DOHH2 (cell line): ENCODE results near the gene KIF2C.
A peak's percentile ranks its signal among the peaks of the same experiment; 100 is the strongest.
"Not testable (repeated sequence)": the region's sequence is repeated elsewhere in the genome, so short reads cannot be mapped to it uniquely, and the experiment has no call there.

Experiments used
- H3F3A ChIP-seq: fragments of 200-600 bp; sonication (generic), shearing (Covaris generic); 2 replicates; pipeline ENCODE4 v1.6.0; 2016; ENCODE audit warnings: antibody characterized with exemption, mild to moderate bottlenecking; ENCODE audit not compliant: control insufficient read depth, insufficient read depth
- H3K27ac ChIP-seq: fragments of 200-600 bp; sonication (generic); 2 replicates; pipeline ENCODE4 v1.5.1; 2014; ENCODE audit warnings: low read depth, mild to moderate bottlenecking, low read length, moderate library complexity
- H3K27me3 ChIP-seq: fragments of 200-600 bp; sonication (generic); 2 replicates; pipeline ENCODE4 v1.6.1; 2014; ENCODE audit warnings: mild to moderate bottlenecking, low read length, mixed read lengths; ENCODE audit not compliant: control insufficient read depth
- H3K36me3 ChIP-seq: fragments of 200-600 bp; sonication (generic); 2 replicates; pipeline ENCODE4 v1.6.1; 2014; ENCODE audit warnings: mild to moderate bottlenecking, low read length, moderate library complexity, mixed read lengths; ENCODE audit not compliant: control insufficient read depth
- H3K4me1 ChIP-seq: fragments of 200-600 bp; sonication (generic); 2 replicates; pipeline ENCODE4 v1.6.1; 2014; ENCODE audit warnings: mild to moderate bottlenecking, low read length, mixed read lengths; ENCODE audit not compliant: control insufficient read depth
- H3K4me2 ChIP-seq: fragments of 200-600 bp; sonication (generic); 2 replicates; pipeline ENCODE4 v1.6.0; 2014; ENCODE audit warnings: mild to moderate bottlenecking, low read length, moderate library complexity
- H3K4me3 ChIP-seq: fragments of 200-600 bp; sonication (generic); 2 replicates; pipeline ENCODE4 v1.5.1; 2014; ENCODE audit warnings: mild to moderate bottlenecking, low read length, mixed read lengths
- H3K79me2 ChIP-seq: fragments of 200-600 bp; sonication (generic); 2 replicates; pipeline ENCODE4 v1.6.1; 2014; ENCODE audit warnings: mild to moderate bottlenecking, low read length, mixed read lengths; ENCODE audit not compliant: control insufficient read depth
- H3K9me2 ChIP-seq: fragments of 200-600 bp; sonication (generic); replicated peaks from 2 replicates; pipeline ENCODE4 v1.6.1; 2014; ENCODE audit warnings: mild to moderate bottlenecking, low read length, mixed read lengths; ENCODE audit not compliant: control insufficient read depth
- H3K9me3 ChIP-seq: fragments of 200-600 bp; sonication (generic); 2 replicates; pipeline ENCODE4 v1.6.1; 2014; ENCODE audit warnings: antibody characterized with exemption, low read length, mixed read lengths; ENCODE audit not compliant: control insufficient read depth, insufficient read depth
- H4K20me1 ChIP-seq: fragments of 200-600 bp; sonication (generic); 2 replicates; pipeline ENCODE4 v1.6.0; 2014; ENCODE audit warnings: low read depth, mild to moderate bottlenecking, antibody characterized with exemption, low read length, moderate library complexity; ENCODE audit not compliant: control insufficient read depth, insufficient read depth
- EZH2phosphoT487 ChIP-seq: fragments of 200-600 bp; sonication (generic); IDR thresholded peaks from 2 replicates; pipeline ENCODE4 v1.6.1; 2017; ENCODE audit warnings: borderline replicate concordance, mild to moderate bottlenecking, antibody characterized with exemption, low read length, moderate library complexity, mixed read lengths
- TF ChIP-seq, protein P1 (sequence below): fragments of 200-600 bp; sonication (generic); IDR thresholded peaks from one replicate; pipeline ENCODE4 v1.5.1; 2014; ENCODE audit warnings: antibody characterized with exemption, mild to moderate bottlenecking, low read depth, low read length; ENCODE audit not compliant: poor library complexity, severe bottlenecking

Gene KIF2C

DNA sequence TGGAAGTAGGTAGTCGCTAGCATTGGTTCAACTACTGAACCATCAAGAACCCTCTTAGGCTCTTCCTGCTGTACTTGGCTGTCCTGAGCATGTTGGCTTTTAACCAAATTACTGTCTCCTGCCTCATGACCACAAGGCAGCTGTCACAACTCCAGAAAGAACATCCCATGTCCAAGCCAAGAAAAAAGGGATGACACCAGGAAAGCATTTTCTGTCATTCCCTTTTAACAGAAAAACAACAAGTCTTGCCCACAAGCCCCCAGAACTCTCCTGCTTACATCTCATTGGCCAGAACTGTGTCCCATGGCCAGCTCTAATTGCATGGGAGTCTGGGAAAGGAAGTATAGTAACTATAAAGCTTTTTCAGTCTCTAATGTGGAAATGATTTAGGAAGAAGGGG, 6.3 kb upstream of the KIF2C start:
- Histone ChIP-seq H3K27me3 (no peaks in the 10 kb centered on the region), H3K4me3 (peak overlapping the region; percentile 22; the same call in 1 of the 2 replicates), H3K4me1 (peaks cover 43% of the 10 kb centered on the region), H3F3A (peaks cover 26% of the 10 kb centered on the region), H3K79me2 (no peaks in the 10 kb centered on the region), H3K9me3 (no peaks in the 10 kb centered on the region), H3K27ac (no peak overlapping the region; the same call in 1 of the 2 replicates), H4K20me1 (no peaks in the 10 kb centered on the region), H3K36me3 (no peaks in the 10 kb centered on the region), H3K4me2 (peak overlapping the region; percentile 38), H3K9me2 (no peaks in the 10 kb centered on the region)
- TF ChIP-seq, protein P1, sequence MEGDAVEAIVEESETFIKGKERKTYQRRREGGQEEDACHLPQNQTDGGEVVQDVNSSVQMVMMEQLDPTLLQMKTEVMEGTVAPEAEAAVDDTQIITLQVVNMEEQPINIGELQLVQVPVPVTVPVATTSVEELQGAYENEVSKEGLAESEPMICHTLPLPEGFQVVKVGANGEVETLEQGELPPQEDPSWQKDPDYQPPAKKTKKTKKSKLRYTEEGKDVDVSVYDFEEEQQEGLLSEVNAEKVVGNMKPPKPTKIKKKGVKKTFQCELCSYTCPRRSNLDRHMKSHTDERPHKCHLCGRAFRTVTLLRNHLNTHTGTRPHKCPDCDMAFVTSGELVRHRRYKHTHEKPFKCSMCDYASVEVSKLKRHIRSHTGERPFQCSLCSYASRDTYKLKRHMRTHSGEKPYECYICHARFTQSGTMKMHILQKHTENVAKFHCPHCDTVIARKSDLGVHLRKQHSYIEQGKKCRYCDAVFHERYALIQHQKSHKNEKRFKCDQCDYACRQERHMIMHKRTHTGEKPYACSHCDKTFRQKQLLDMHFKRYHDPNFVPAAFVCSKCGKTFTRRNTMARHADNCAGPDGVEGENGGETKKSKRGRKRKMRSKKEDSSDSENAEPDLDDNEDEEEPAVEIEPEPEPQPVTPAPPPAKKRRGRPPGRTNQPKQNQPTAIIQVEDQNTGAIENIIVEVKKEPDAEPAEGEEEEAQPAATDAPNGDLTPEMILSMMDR, result no peak
- TF ChIP-seq EZH2phosphoT487, result no peak

DNA sequence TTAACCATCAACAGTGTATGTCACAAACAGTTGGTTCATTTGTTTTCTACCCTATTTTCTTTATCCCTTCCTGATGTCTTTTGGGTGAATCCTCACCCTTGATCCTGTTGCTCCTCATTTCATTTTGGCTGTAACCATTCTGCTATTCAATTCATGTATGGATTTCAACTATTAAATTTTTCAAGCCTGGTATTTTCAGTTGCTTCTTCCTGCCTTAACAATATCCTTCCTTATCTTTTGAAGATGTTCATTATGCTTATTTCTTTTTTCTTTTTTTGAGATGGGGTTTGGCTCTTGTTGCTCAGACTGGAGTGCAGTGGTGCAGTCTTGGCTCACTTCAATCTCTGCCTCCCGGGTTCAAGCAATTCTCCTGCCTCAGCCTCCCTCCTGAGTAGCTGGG, 5.9 kb upstream of the KIF2C start:
- H4K20me1 ChIP-seq, result no peaks in the 10 kb centered on the region
- H3F3A ChIP-seq, result peaks cover 26% of the 10 kb centered on the region
- TF ChIP-seq EZH2phosphoT487, result no peak
- TF ChIP-seq, protein P1, result no peak
- H3K79me2 ChIP-seq, result no peaks in the 10 kb centered on the region
- H3K9me3 ChIP-seq, result no peaks in the 10 kb centered on the region
- H3K27me3 ChIP-seq, result no peaks in the 10 kb centered on the region
- no peaks in the 10 kb centered on the region for H3K9me2 ChIP-seq
- no peak overlapping the region for H3K4me2 ChIP-seq
- peaks cover 41% of the 10 kb centered on the region for H3K4me1 ChIP-seq
- H3K36me3 ChIP-seq, result no peaks in the 10 kb centered on the region
- H3K27ac ChIP-seq, result no peak overlapping the region; the same call in 1 of the 2 replicates
- no peak overlapping the region for H3K4me3 ChIP-seq

DNA sequence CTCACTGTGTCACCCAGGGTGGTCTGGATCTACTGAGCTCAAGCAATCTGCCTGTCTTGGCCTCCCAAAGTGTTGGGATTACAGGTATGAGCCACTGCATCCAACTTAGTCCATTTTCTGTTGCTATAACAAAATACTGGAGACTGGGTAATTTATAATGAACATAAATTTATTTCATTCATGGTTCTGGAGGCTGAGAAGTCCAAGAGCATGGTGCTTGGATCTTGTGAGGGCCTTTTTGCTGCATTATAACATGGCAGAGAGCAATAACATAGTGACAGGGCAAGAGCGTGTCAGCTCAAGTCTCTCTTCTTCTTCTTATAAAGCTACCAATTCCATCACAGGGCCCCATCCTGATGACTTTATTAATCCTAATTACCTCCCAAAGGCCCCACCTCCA, 3.6 kb upstream of the KIF2C start:
- H3K4me1 ChIP-seq, result peaks cover 33% of the 10 kb centered on the region
- TF ChIP-seq EZH2phosphoT487, result no peak
- TF ChIP-seq, protein P1, result no peak
- peaks cover 19% of the 10 kb centered on the region for H3K79me2 ChIP-seq
- peaks cover 13% of the 10 kb centered on the region for H3K36me3 ChIP-seq
- no peak overlapping the region for H3K4me2 ChIP-seq
- no peak overlapping the region for H3K27ac ChIP-seq
- H3K9me2 ChIP-seq, result no peaks in the 10 kb centered on the region
- no peaks in the 10 kb centered on the region for H3K27me3 ChIP-seq
- no peaks in the 10 kb centered on the region for H4K20me1 ChIP-seq
- peaks cover 13% of the 10 kb centered on the region for H3F3A ChIP-seq
- no peak overlapping the region for H3K4me3 ChIP-seq
- H3K9me3 ChIP-seq, result no peaks in the 10 kb centered on the region

DNA sequence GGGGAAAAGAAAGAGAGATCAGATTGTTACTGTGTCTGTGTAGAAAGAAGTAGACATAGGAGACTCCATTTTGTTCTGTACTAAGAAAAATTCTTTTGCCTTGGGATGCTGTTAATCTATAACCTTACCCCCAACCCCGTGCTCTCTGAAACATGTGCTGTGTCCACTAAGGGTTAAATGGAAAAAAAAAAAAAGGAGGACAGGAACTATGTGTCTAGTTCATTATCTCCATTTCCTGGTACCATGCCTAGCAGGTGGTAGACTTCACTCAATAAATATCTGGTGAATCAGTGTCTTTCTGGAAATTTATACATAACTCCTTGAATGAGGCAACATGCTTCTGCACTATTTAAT, 707 bp upstream of the KIF2C start:
- peaks cover 47% of the 10 kb centered on the region for H3K79me2 ChIP-seq
- H3K27ac ChIP-seq, result peak overlapping the region; percentile 61
- not testable (repeated sequence) for H3F3A ChIP-seq, H3K9me3 ChIP-seq, H3K27me3 ChIP-seq, H3K9me2 ChIP-seq, H4K20me1 ChIP-seq
- peaks cover 38% of the 10 kb centered on the region for H3K36me3 ChIP-seq
- peak overlapping the region; percentile 83 for H3K4me2 ChIP-seq
- H3K4me1 ChIP-seq, result peaks cover 28% of the 10 kb centered on the region
- H3K4me3 ChIP-seq, result peak overlapping the region; percentile 88
